ENCODE results near the gene NRXN3. TPM values are rescaled to one million over a fixed set of nuclear protein-coding genes. Genes with fewer than 3 reads are reported as not detected.

NRXN3 gene
- total RNA-seq, 1 experiment from 2014 or later: not detected

GRCh38 chr14:79699206-79699605 lies 1529.0 kb downstream of the NRXN3 start:
- no peaks in the 10 kb centered on the region for H3K9me2 ChIP-seq (ENCODE audit: insufficient read depth)
- no peak overlapping the region for H2AFZ ChIP-seq (ENCODE audit: low read depth, low read length, poor library complexity, severe bottlenecking)
- H3K36me3 ChIP-seq (ENCODE audit: control insufficient read depth in 1 of 2, insufficient read depth in 2 of 2, low read length in 2 of 2): no peaks in the 10 kb centered on the region
- no peak for DNase-seq (ENCODE audit: low read depth, low spot score)
- no peak overlapping the region for H3K4me3 ChIP-seq (replicated peaks in 1 of 2; ENCODE audit: low read depth in 1 of 2, low read length in 2 of 2)
- H3K9me3 ChIP-seq (ENCODE audit: control insufficient read depth in 1 of 2, insufficient read depth in 1 of 2, low read depth in 1 of 2, low read length in 2 of 2): peaks cover 13 to 24% of the 10 kb centered on the region in 2 experiments; a peak in 2 of 4 replicates
- ATAC-seq: no peak
- H3K9ac ChIP-seq (ENCODE audit: low read length): no peak overlapping the region
- no peaks in the 10 kb centered on the region for H4K20me1 ChIP-seq (ENCODE audit: insufficient read depth)
- CTCF ChIA-PET: no interaction called here
- POLR2A ChIA-PET: no interaction called here
- RAD21 ChIA-PET (ENCODE audit: low non-redundant PET in 1 of 2, low total read pairs in 2 of 2, uncharacterized antibody in 2 of 2, unreplicated experiment in 2 of 2): no interaction called here
- BruUV-seq (replicated peaks): no TSS peak
- no peaks in the 10 kb centered on the region for H3K4me1 ChIP-seq (ENCODE audit: control insufficient read depth in 1 of 2, insufficient read depth in 2 of 2, low read length in 2 of 2)
- no peak overlapping the region for H3K4me2 ChIP-seq (ENCODE audit: low read length)
- TF ChIP-seq TCF7L2 (IDR thresholded peaks at IDR 0.05; ENCODE audit: borderline replicate concordance, extremely low read depth, insufficient read depth, insufficient read length) (no peak), FOSL1 (IDR thresholded peaks at IDR 0.05; ENCODE audit: low read depth) (no peak), JUND (IDR thresholded peaks at IDR 0.05) (no peak), EZH2phosphoT487 (IDR thresholded peaks at IDR 0.05; ENCODE audit: borderline replicate concordance) (no peak)
- no peaks in the 10 kb centered on the region for H3K27me3 ChIP-seq (ENCODE audit: insufficient read depth, low read length)
- no peak overlapping the region for H3K27ac ChIP-seq (ENCODE audit: low read depth, low read length)
- intact Hi-C loops (cut with micrococcal nuclease): no loop called here
- H3K79me2 ChIP-seq (ENCODE audit: insufficient read depth, low read length): no peaks in the 10 kb centered on the region

- H3K36me3 ChIP-seq (ENCODE audit: control insufficient read depth in 1 of 2, insufficient read depth in 2 of 2, low read length in 2 of 2): no peaks in the 10 kb centered on the region
- DNase-seq (ENCODE audit: low read depth, low spot score): no peak
- H3K9me3 ChIP-seq (ENCODE audit: control insufficient read depth in 1 of 2, insufficient read depth in 1 of 2, low read depth in 1 of 2, low read length in 2 of 2): peaks cover 12 to 31% of the 10 kb centered on the region in 2 experiments; a peak in 2 of 4 replicates
- intact Hi-C loops (cut with micrococcal nuclease): no loop called here
- ChIA-PET POLR2A (no interaction called here), CTCF (no interaction called here), RAD21 (ENCODE audit: low non-redundant PET in 1 of 2, low total read pairs in 2 of 2, uncharacterized antibody in 2 of 2, unreplicated experiment in 2 of 2) (no interaction called here)
- no peaks in the 10 kb centered on the region for H3K27me3 ChIP-seq (ENCODE audit: insufficient read depth, low read length)
- no peak overlapping the region for H3K9ac ChIP-seq (ENCODE audit: low read length)
- H3K4me3 ChIP-seq (replicated peaks in 1 of 2; ENCODE audit: low read depth in 1 of 2, low read length in 2 of 2): no peak overlapping the region
- ATAC-seq: no peak
- no peak overlapping the region for H2AFZ ChIP-seq (ENCODE audit: low read depth, low read length, poor library complexity, severe bottlenecking)
- no peaks in the 10 kb centered on the region for H3K79me2 ChIP-seq (ENCODE audit: insufficient read depth, low read length)
- H3K27ac ChIP-seq (ENCODE audit: low read depth, low read length): no peak overlapping the region
- no peak overlapping the region for H3K4me2 ChIP-seq (ENCODE audit: low read length)
- H3K9me2 ChIP-seq (ENCODE audit: insufficient read depth): no peaks in the 10 kb centered on the region
- no peaks in the 10 kb centered on the region for H3K4me1 ChIP-seq (ENCODE audit: control insufficient read depth in 1 of 2, insufficient read depth in 2 of 2, low read length in 2 of 2)
- BruUV-seq (replicated peaks): no TSS peak
- no peaks in the 10 kb centered on the region for H4K20me1 ChIP-seq (ENCODE audit: insufficient read depth)
- TF ChIP-seq YY1 (IDR thresholded peaks at IDR 0.05; ENCODE audit: extremely low read depth, insufficient replicate concordance, low read depth, low read length) (no peak), JUND (IDR thresholded peaks at IDR 0.05) (no peak), RAD21 (IDR thresholded peaks at IDR 0.05; ENCODE audit: low read depth) (no peak), ZNF274 (IDR thresholded peaks at IDR 0.05; ENCODE audit: low read depth, low read length) (no peak), SP1 (IDR thresholded peaks at IDR 0.05; ENCODE audit: low read depth) (no peak), ELF1 (IDR thresholded peaks at IDR 0.05; ENCODE audit: borderline replicate concordance, low read depth) (no peak), MAX (IDR thresholded peaks at IDR 0.05) (no peak), TCF7L2 (IDR thresholded peaks at IDR 0.05; ENCODE audit: borderline replicate concordance, extremely low read depth, insufficient read depth, insufficient read length) (no peak), ATF3 (IDR thresholded peaks at IDR 0.05) (no peak), CBX3 (IDR thresholded peaks at IDR 0.05; ENCODE audit: low read depth) (no peak), ZBTB33 (IDR thresholded peaks at IDR 0.05; ENCODE audit: extremely low read depth, insufficient replicate concordance, low read length) (no peak), EZH2phosphoT487 (IDR thresholded peaks at IDR 0.05; ENCODE audit: borderline replicate concordance) (no peak), POLR2A (IDR thresholded peaks at IDR 0.05; ENCODE audit: borderline replicate concordance, extremely low read depth, insufficient read depth, insufficient read length) (no peak), EZH2 (IDR thresholded peaks at IDR 0.05) (no peak), SRF (IDR thresholded peaks at IDR 0.05; ENCODE audit: low read depth) (no peak), POLR2AphosphoS5 (IDR thresholded peaks at IDR 0.05; ENCODE audit: low read depth, low read length) (no peak), CEBPB (IDR thresholded peaks at IDR 0.05; ENCODE audit: low read depth) (no peak)
Measured at GRCh38 chr14:79701371-79701770, 1531.2 kb downstream of the NRXN3 start.

Data from HCT116 (cell line).